Neural cell (in vitro differentiated cells): ENCODE measurements around the gene FNBP1.

ENCODE experiments used
- EZH2 ChIP-seq: fragments of 200-600, 300-800 bp; shearing (Covaris generic), sonication (generic); IDR thresholded peaks from 2 replicates; pipeline ENCODE4 v1.6.1; 2014; ENCODE audit warnings: antibody characterized with exemption, low read length, borderline replicate concordance, mild to moderate bottlenecking; ENCODE audit not compliant: insufficient read depth, poor library complexity, severe bottlenecking
- RAD21 ChIP-seq: fragments of 450-650 bp; conservative IDR thresholded peaks from 2 replicates; pipeline ENCODE4 v1.6.1; 2014; ENCODE audit warnings: antibody characterized with exemption, mild to moderate bottlenecking, moderate library complexity
- SMC3 ChIP-seq: fragments of 450-650 bp; conservative IDR thresholded peaks from 2 replicates; pipeline ENCODE4 v1.6.1; 2014; ENCODE audit warnings: antibody characterized with exemption, mild to moderate bottlenecking, moderate library complexity; ENCODE audit not compliant: poor library complexity
- TAF1 ChIP-seq: IDR thresholded peaks from 2 replicates; pipeline ENCODE4 v1.6.1; 2012; ENCODE audit warnings: low read depth
- TF ChIP-seq, protein P1 (sequence below): fragments of 450-650 bp; IDR thresholded peaks from 2 replicates; pipeline ENCODE4 v1.5.1; 2014; ENCODE audit warnings: antibody characterized with exemption, mild to moderate bottlenecking, moderate library complexity; ENCODE audit not compliant: poor library complexity, severe bottlenecking

- TF ChIP-seq, protein P1, sequence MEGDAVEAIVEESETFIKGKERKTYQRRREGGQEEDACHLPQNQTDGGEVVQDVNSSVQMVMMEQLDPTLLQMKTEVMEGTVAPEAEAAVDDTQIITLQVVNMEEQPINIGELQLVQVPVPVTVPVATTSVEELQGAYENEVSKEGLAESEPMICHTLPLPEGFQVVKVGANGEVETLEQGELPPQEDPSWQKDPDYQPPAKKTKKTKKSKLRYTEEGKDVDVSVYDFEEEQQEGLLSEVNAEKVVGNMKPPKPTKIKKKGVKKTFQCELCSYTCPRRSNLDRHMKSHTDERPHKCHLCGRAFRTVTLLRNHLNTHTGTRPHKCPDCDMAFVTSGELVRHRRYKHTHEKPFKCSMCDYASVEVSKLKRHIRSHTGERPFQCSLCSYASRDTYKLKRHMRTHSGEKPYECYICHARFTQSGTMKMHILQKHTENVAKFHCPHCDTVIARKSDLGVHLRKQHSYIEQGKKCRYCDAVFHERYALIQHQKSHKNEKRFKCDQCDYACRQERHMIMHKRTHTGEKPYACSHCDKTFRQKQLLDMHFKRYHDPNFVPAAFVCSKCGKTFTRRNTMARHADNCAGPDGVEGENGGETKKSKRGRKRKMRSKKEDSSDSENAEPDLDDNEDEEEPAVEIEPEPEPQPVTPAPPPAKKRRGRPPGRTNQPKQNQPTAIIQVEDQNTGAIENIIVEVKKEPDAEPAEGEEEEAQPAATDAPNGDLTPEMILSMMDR, result no peak
- TF ChIP-seq TAF1 (no peak), SMC3 (no peak), RAD21 (no peak), EZH2 (no peak)
These were observed 54.2 kb downstream of the FNBP1 start for GRCh38 chr9:129988607-129989361.
